GM21529 (cell line): ENCODE data around the gene TACR1.
A peak's percentile ranks its signal among the peaks of the same experiment; 100 is the strongest.
"Not testable (repeated sequence)": the region's sequence is repeated elsewhere in the genome, so short reads cannot be mapped to it uniquely, and the experiment has no call there.

Source experiments
- ATAC-seq: cut with Tn5 transposase; IDR thresholded peaks from one replicate; pipeline ENCODE4 v1.9.1; 2021; ENCODE audit not compliant: unreplicated experiment

TACR1 gene

DNA sequence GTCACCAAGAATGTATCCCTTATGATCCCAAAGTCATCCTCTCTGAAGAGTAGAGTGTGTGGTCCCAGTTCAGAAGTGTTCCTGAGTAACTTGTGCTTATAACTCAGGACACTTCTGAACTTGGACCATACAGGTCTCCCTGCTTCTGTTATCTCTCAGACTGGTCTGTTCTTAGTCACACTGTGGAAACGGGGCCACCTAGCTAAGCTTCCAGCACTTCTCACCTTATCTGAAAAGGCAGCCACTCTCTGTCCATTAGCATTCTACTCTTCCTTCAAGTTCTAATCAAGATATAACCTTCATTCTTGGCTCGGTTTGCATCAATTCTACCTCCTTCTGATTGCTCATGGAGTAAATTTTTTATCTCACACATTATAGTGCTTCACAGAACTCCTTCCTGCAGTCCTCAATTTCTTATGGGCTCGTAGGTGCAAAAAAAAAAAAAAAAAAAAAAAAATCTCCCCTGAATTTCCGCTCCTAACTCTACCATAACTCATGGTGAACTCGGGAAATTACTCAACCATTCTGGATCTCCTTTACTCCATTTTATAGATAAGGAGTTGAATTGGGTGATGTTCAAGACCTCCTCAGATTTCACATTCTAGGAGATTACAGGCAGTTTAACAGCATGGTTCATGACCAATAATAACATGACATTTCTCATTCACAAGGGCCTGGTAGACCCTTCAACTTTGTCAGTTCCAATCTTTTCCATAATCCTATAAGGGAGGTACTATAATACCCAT, 108.4 kb downstream of the TACR1 start:
- no peak for ATAC-seq

GRCh38 chr2:75089471-75089870, 109.8 kb downstream of the TACR1 start:
- no peak for ATAC-seq

GRCh38 chr2:75088791-75089190, 110.5 kb downstream of the TACR1 start:
- no peak for ATAC-seq

DNA sequence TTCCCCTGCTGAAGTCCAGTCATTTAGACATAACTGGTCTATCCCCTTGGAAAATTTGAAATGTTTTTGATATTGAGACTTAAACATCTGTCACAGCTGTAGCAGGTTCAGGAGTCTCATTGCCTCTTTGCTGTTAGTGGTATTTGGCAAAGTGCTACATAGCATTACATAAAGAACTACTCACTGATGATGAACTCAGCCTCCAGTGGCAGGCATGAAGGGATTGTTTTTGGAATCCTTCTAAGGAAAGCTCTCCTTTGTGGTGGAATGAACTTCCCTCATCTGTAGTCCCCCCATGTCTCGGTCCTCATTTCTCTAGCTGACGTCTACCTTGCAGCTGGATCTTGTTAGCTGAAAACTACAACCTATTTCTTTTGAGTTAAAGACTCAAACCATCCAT, 111.6 kb downstream of the TACR1 start:
- ATAC-seq, result no peak

DNA sequence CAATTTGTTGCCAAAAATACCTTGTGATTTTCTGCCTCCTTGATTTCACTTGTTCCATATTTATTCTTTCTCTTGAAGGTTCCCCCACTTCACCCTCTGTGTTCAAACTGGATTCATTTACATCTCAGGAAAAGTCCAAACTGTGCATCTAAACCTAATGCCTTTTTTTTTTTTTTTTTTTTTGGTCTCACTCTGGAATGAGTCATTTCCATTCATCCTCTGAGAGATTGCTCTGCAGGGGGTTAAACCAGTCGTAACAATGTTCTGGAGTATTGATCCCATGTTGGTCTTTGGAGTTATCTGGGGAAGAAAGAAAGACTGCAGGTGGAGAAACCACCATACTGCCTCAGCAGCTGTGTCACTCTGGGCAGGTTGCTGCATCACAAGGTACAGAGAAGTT, 119.7 kb downstream of the TACR1 start:
- no peak for ATAC-seq

GRCh38 chr2:75077909-75078308, 121.4 kb downstream of the TACR1 start:
- no peak for ATAC-seq

GRCh38 chr2:75076088-75076487, 123.2 kb downstream of the TACR1 start:
- ATAC-seq, result no peak

DNA sequence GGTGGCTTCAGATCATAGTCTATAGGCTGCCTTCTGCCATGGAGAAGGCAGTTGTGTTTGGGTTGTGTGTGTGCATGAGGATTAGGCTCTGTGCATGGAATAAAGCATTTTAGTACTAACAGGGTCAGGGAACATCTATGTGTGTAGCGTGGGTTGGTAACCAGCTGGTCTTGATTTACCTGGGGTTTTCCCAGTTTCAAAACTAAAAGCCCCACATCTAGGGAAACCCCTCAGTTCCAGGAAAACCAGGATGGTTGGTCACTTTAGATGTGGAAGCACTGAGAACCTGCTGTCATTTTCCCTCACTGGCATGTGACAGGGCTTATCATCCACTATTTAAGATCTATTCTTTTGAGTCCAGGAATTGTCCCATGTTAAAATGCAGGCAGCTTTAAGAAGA, 124.6 kb downstream of the TACR1 start:
- no peak for ATAC-seq

DNA sequence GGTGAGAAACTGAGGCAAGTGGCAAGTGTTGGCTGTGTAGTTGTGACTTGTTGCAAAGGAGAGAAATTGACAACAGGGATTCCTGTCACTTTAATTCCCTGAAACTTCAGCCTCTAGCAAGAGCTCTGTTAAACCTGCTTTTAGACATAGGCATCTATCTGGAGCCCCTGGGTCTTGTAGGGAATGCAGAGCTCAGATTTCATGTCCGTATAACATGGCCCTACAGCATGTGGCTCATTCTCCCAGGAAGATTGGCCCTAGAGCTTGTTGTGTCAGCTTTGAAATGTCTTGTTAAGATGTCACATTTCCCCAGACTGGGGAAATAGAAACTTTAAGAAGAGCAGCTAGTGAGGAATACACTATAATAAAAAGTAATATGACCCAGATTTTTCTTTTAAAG, 125.1 kb downstream of the TACR1 start:
- ATAC-seq, result no peak

- no peak for ATAC-seq
These were observed 127.6 kb downstream of the TACR1 start for GRCh38 chr2:75071766-75072165.

DNA sequence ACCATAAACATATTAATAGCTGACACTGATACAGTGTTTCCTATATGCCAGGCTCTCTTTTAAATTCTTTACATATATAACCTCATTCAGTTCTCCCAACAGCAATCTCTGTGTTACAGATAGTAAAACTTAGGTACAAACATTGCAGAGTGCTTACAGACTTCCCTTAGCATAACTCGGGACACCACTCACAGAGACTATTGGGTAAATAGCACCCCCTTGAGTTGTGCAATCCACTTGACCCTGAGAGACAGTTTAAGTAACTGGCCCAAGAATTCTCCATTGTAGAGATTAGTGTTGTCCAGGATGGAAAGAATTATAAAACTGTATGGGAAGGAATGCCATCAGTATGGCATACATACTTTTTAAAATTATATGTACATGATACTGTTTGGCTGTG, 130.8 kb downstream of the TACR1 start:
- ATAC-seq, result no peak

- no peak for ATAC-seq
These were observed 131.8 kb downstream of the TACR1 start for GRCh38 chr2:75067506-75067905.

DNA sequence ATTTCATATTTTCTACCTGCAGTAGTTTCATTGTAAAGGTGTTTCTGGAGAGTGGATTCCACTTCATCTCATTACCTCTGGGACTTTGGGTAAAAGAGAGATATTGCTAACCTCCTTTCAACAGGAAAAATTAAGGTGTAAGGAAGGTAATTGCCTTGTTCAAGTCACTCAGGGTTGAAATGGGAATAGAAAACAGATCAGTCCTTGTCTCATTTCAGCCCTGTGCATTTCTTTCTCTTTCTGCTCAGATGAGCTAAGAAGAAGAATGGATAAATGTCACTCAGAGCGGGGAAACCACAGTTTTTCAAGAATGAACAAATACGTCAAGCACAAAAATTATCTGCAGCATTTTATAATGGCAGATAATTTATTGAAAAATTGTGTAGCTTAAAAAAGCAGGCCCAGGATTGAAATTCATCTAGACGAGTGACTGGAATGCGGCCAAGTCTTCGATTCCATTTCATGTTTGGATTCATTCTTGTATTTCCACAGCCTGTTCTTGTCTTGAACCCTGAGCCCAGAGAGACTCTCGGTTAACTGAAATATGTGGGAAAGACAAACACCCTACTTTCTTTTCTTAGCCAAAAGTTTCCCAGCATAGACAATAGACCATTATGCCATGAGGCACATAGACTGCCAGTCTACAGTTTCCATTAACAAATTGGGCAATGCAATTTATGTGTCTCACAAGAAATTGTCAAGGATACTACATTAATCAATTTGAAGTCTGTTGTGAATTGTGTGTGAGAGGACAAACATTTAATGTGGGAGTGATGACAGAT, 133.0 kb downstream of the TACR1 start:
- no peak for ATAC-seq

GRCh38 chr2:75065402-75066008, 133.8 kb downstream of the TACR1 start:
- no peak for ATAC-seq

- peak; percentile 79 for ATAC-seq
These were observed 134.5 kb downstream of the TACR1 start for GRCh38 chr2:75064691-75065396.

- no peak for ATAC-seq
These were observed 135.4 kb downstream of the TACR1 start for GRCh38 chr2:75063906-75064305.

- no peak for ATAC-seq
These were observed 140.9 kb downstream of the TACR1 start for GRCh38 chr2:75058427-75058826.

DNA sequence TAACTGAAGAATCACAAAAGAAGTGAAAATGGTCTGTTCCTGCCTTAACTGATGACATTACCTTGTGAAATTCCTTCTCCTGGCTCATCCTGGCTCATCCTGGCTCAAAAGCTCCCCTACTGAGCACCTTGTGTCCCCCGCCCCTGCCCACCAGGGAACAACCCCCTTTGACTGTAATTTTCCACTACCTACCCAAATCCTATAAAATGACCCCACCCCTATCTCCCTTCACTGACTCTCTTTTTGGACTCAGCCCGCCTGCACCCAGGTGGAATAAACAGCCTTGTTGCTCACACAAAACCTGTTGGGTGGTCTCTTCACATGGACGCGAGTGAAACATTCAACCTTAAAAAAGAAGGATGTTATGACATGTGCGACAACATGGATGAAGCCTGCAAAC, 142.2 kb downstream of the TACR1 start:
- not testable (repeated sequence) for ATAC-seq

DNA sequence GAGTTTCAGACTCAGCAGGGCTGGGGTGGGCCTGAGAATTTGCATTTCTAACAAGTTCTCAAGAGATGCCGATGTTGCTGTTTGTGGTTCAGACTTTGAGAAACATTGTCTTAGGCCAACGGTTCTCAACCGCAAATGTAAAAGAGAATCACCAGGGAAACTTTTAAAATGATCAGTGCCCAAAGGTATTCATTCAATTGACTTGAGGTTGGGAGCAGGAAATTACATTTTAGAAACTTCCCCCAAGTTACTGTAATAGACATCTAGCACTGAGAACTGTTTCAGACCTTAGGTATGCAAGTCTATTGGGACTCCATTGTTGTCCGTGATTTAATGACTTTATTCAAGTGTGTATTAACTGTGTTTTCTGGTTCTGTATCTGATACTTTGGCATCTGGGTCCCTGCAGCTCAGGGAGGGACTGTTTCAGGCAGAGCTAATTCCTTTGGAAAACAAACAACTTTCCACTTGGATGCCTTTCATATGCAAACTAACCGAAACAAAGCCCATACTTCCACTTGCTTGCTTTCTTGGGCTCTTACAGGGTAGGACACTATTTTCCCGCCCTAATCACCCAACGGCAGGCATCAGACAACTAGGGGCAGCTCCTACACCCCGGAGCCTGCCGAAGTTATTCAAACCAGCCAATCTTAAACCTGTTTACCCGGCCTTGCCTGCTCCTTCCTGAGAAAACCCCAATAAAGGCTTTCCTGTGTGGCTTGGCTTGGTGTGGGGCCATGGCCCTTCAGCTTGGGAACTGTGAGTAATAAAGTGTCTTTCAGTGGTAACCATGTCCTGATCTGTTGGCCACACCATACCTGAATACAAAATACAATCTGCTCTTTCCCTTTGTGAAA, 143.3 kb downstream of the TACR1 start:
- ATAC-seq, result peak; percentile 78

- ATAC-seq, result peak; percentile 1
These were observed 144.0 kb downstream of the TACR1 start for GRCh38 chr2:75055142-75055819.
